Choroid plexus epithelial cell (primary cell): ENCODE data around the gene CCNB1IP1.

Experiments used
- DNase-seq: peaks from one replicate; pipeline ENCODE4 v3.0.0-alpha.2; 2010; ENCODE audit warnings: low read depth
- H3K4me3 ChIP-seq: 2 replicates; pipeline ENCODE4 v1.5.1; 2011; ENCODE audit warnings: low read depth, mild to moderate bottlenecking, control low read depth, low read length, moderate library complexity
- CTCF ChIP-seq: conservative IDR thresholded peaks from 2 replicates; pipeline ENCODE4 v1.5.1; 2011; ENCODE audit warnings: low read depth, mild to moderate bottlenecking, control low read depth, inconsistent platforms, low read length, moderate library complexity

The CCNB1IP1 gene

GRCh38 chr14:20332788-20333493 is at the start of gene CCNB1IP1:
Gene CCNB1IP1 (minus strand): TSS chr14:20333279. CDS start chr14:20316523, 16,756 bp downstream.
- no peak for TF ChIP-seq CTCF
- peak; percentile 94 for DNase-seq
- peak within 1 kb of the TSS; percentile 73 for H3K4me3 ChIP-seq

- no peak for TF ChIP-seq CTCF
- H3K4me3 ChIP-seq: no peak overlapping the region
- no peak for DNase-seq
Observed at GRCh38 chr14:20382526-20382925, 49.4 kb upstream of the CCNB1IP1 start.

GRCh38 chr14:20381341-20381740 is 48.3 kb upstream of the CCNB1IP1 start:
- DNase-seq: no peak
- H3K4me3 ChIP-seq: no peak overlapping the region
- no peak for TF ChIP-seq CTCF

- H3K4me3 ChIP-seq: no peak overlapping the region
- TF ChIP-seq CTCF: no peak
- DNase-seq: no peak
Observed at GRCh38 chr14:20380681-20381080, 47.6 kb upstream of the CCNB1IP1 start.

GRCh38 chr14:20379743-20380142 is 46.7 kb upstream of the CCNB1IP1 start:
- no peak for TF ChIP-seq CTCF

GRCh38 chr14:20377171-20377570 is 44.1 kb upstream of the CCNB1IP1 start:
- H3K4me3 ChIP-seq: no peak overlapping the region
- no peak for DNase-seq
- no peak for TF ChIP-seq CTCF

More at GRCh38 chr14:20379743-20380142, 46.7 kb upstream of the CCNB1IP1 start:
- no peak overlapping the region for H3K4me3 ChIP-seq
- DNase-seq: no peak

GRCh38 chr14:20376071-20376588 is 43.1 kb upstream of the CCNB1IP1 start:
- TF ChIP-seq CTCF: no peak

More at GRCh38 chr14:20376071-20376588, 43.1 kb upstream of the CCNB1IP1 start:
- no peak overlapping the region for H3K4me3 ChIP-seq
- no peak for DNase-seq
